GM18498 (cell line): ENCODE measurements around the gene ITPKB.

Experiments used
- ATAC-seq: cut with Tn5 transposase; IDR thresholded peaks from one replicate; pipeline ENCODE4 v1.9.1; 2021; ENCODE audit warnings: mild to moderate bottlenecking, moderate library complexity; ENCODE audit not compliant: unreplicated experiment

The ITPKB gene

GRCh38 chr1:226708967-226709396 is 30.1 kb downstream of the ITPKB start:
- ATAC-seq: no peak

GRCh38 chr1:226708342-226708780 is 30.7 kb downstream of the ITPKB start:
- ATAC-seq: no peak

- no peak for ATAC-seq
Measured at GRCh38 chr1:226706684-226707083, 32.4 kb downstream of the ITPKB start.

- no peak for ATAC-seq
Measured at GRCh38 chr1:226704169-226704937, 34.7 kb downstream of the ITPKB start.

GRCh38 chr1:226702957-226703831 is 35.9 kb downstream of the ITPKB start:
- peak; percentile 89 for ATAC-seq

GRCh38 chr1:226702318-226702956 is 36.6 kb downstream of the ITPKB start:
- no peak for ATAC-seq

GRCh38 chr1:226700861-226701260 is 38.2 kb downstream of the ITPKB start:
- ATAC-seq: no peak

- ATAC-seq: no peak
Measured at GRCh38 chr1:226699166-226699565, 39.9 kb downstream of the ITPKB start.

- ATAC-seq: no peak
Measured at GRCh38 chr1:226698659-226699058, 40.4 kb downstream of the ITPKB start.

GRCh38 chr1:226697929-226698544 is 41.0 kb downstream of the ITPKB start:
- peak; percentile 19 for ATAC-seq

GRCh38 chr1:226697151-226697928 is 41.7 kb downstream of the ITPKB start:
- ATAC-seq: peak; percentile 69

- no peak for ATAC-seq
Measured at GRCh38 chr1:226696547-226696946, 42.5 kb downstream of the ITPKB start.

GRCh38 chr1:226695335-226695900 is 43.7 kb downstream of the ITPKB start:
- ATAC-seq: no peak

- no peak for ATAC-seq
Measured at GRCh38 chr1:226692823-226693222, 46.3 kb downstream of the ITPKB start.

GRCh38 chr1:226692051-226692792 is 46.9 kb downstream of the ITPKB start:
- ATAC-seq: no peak

GRCh38 chr1:226691247-226691646 is 47.8 kb downstream of the ITPKB start:
- ATAC-seq: peak; percentile 52

- no peak for ATAC-seq
Measured at GRCh38 chr1:226690460-226690982, 48.6 kb downstream of the ITPKB start.

GRCh38 chr1:226688808-226689207 is 50.3 kb downstream of the ITPKB start:
- no peak for ATAC-seq
